HepG2 (cell line): ENCODE data around the gene RBP2. TPM values are rescaled to one million over a fixed set of nuclear protein-coding genes. Genes with fewer than 3 reads are reported as not detected.
A peak's percentile ranks its signal among the peaks of the same experiment; 100 is the strongest.

Experiments
- ATAC-seq: fragments of 200-7000 bp; cut with Tn5 transposase; 3 replicates; pipeline ENCODE4 v1.9.1; 2020; ENCODE audit warnings: mild to moderate bottlenecking, moderate library complexity
- BruUV-seq: library from RNA; stranded (reverse); fragments of 400-500 nt; replicated peaks from 2 replicates; lab custom pipeline; 2021; lab: Mats Ljungman, UMichigan
- CTCF ChIA-PET: fragments of 300-600 bp; formaldehyde crosslinking; extraction: SDS; loops from one replicate; lab custom pipeline; 2021; ENCODE audit warnings: low total read pairs, inconsistent platforms, low intra/inter-chr PET ratio; lab: Yijun Ruan, JAX
- POLR2A ChIA-PET: fragments of 350-600 bp; sonication (Branson Sonifier 250); formaldehyde crosslinking; loops from one replicate; lab custom pipeline; 2020; ENCODE audit warnings: antibody characterized with exemption, inconsistent platforms; lab: Yijun Ruan, JAX
- DNase-seq: peaks from one replicate; pipeline ENCODE4 v3.0.0-alpha.2; 2015; ENCODE audit warnings: low spot score
- FAIRE-seq: peaks from 3 replicates; lab custom pipeline; 2011; peaks lifted over from hg19 to GRCh38; lab: Jason Lieb, UNC
- H2AFZ ChIP-seq: one replicate; pipeline ENCODE4 v1.6.1; 2011; ENCODE audit warnings: low read length, inconsistent platforms
- H3K27ac ChIP-seq: fragments of 300-600 bp; 3 replicates; pipeline ENCODE4 v1.8.0; 2011; ENCODE audit warnings: mixed run types, mild to moderate bottlenecking, mixed read lengths, low read length, inconsistent platforms; ENCODE audit not compliant: insufficient read depth; ENCODE audit errors: extremely low read length
- H3K27me3 ChIP-seq, 2 experiments: fragments of 200-600 bp in 1 of 2; 2 replicates in 1 of 2; 3 replicates in 1 of 2; pipeline versions ENCODE4 v1.6.0 to v1.8.0; 2011; ENCODE audit warnings: low read length in 2 of 2, mild to moderate bottlenecking in 2 of 2, moderate library complexity in 2 of 2, inconsistent platforms in 1 of 2; ENCODE audit not compliant: insufficient read depth in 2 of 2, control insufficient read depth in 1 of 2
- H3K36me3 ChIP-seq, 2 experiments: fragments of 200-600 bp in 1 of 2; replicated peaks in 1 of 2; 2 replicates in 1 of 2; 3 replicates in 1 of 2; pipeline versions ENCODE4 v1.5.1 to v1.8.0; 2011; ENCODE audit warnings: low read length in 2 of 2, inconsistent platforms in 1 of 2; ENCODE audit not compliant: insufficient read depth in 2 of 2, control insufficient read depth in 1 of 2
- H3K4me1 ChIP-seq: 2 replicates; pipeline ENCODE4 v1.5.1; 2012; ENCODE audit warnings: low read length, inconsistent platforms; ENCODE audit not compliant: insufficient read depth
- H3K4me2 ChIP-seq: 2 replicates; pipeline ENCODE4 v1.6.0; 2011; ENCODE audit warnings: low read depth, low read length, inconsistent platforms
- H3K4me3 ChIP-seq, 3 experiments: fragments of 200-600 bp in 1 of 3; sonication (generic), shearing (Covaris generic) in 1 of 3; replicated peaks in 1 of 3; 2 replicates each; pipeline ENCODE4 v1.5.1; 2011 to 2016; ENCODE audit warnings: low read length in 3 of 3, inconsistent platforms in 2 of 3, low read depth in 2 of 3, mild to moderate bottlenecking in 2 of 3, control low read depth in 1 of 3, mixed read lengths in 1 of 3; ENCODE audit not compliant: insufficient read depth in 1 of 3
- H3K79me2 ChIP-seq: one replicate; pipeline ENCODE4 v1.6.1; 2011; ENCODE audit warnings: low read length, inconsistent platforms; ENCODE audit not compliant: insufficient read depth
- H3K9ac ChIP-seq: 2 replicates; pipeline ENCODE4 v1.6.0; 2011; ENCODE audit warnings: mild to moderate bottlenecking, low read depth, low read length, inconsistent platforms; ENCODE audit not compliant: insufficient read depth
- H3K9me3 ChIP-seq: 2 replicates; pipeline ENCODE4 v1.5.1; 2012; ENCODE audit warnings: mild to moderate bottlenecking, low read length
- H4K20me1 ChIP-seq: 2 replicates; pipeline ENCODE4 v1.6.0; 2011; ENCODE audit warnings: inconsistent platforms, mild to moderate bottlenecking, low read length, moderate library complexity; ENCODE audit not compliant: insufficient read depth
- PAXIP1 ChIP-seq: sonication (generic); formaldehyde crosslinking; conservative IDR thresholded peaks from 2 replicates; pipeline ENCODE4 v1.4.0; 2020; ENCODE audit warnings: mild to moderate bottlenecking, missing genetic modification reagents, moderate library complexity
- PRPF4 ChIP-seq: fragments of 200-400 bp; formaldehyde crosslinking; IDR thresholded peaks from 2 replicates; pipeline ENCODE4 v1.6.1; 2016; ENCODE audit warnings: low read length, low read depth; ENCODE audit not compliant: poor library complexity, severe bottlenecking
- TEAD3 ChIP-seq: optimal IDR thresholded peaks from 2 replicates; pipeline ENCODE3; 2016; ENCODE audit warnings: borderline replicate concordance
- WGBS: methylation state at CpG from one replicate; pipeline ENCODE4 v1.1.6; 2017; ENCODE audit warnings: low lambda C conversion rate; 5-methylcytosine and 5-hydroxymethylcytosine counted together
- in situ Hi-C: cut with HindIII; loops from 2 replicates; pipeline ENCODE4 v1.10.0; 2017; ENCODE audit warnings: low pct_unique_long_range_greater_than_20kb; ENCODE audit not compliant: extremely low pct_ligation_motif_present
- intact Hi-C: fragments of 100-400 bp; cut with micrococcal nuclease; formaldehyde crosslinking; loops from one replicate; pipeline ENCODE4 v1.10.0; 2022; ENCODE audit not compliant: unreplicated experiment
- polyA plus RNA-seq, 8 experiments: library from polyadenylated mRNA; depleted of rRNA in 3 of 8; stranded (reverse) in 7 of 8; unstranded in 1 of 8; fragments of >200 nt; fragmentation: Illumina TruSeq in 4 of 8; extraction: Trizol in 4 of 8; gene quantifications; 2 replicates each; pipeline versions ENCODE4 v1.2.1 to v1.2.3, GENCODE V29; 2011 to 2016; ENCODE audit warnings: low read depth in 4 of 8, missing spikeins in 1 of 8, mixed read lengths in 1 of 8; ENCODE audit not compliant: insufficient read depth in 1 of 8
- total RNA-seq, 5 experiments: library from RNA; depleted of rRNA; stranded (reverse); fragments of >200 nt; fragmentation: Illumina TruSeq; extraction: Trizol; gene quantifications; 2 replicates each; pipeline ENCODE4 v1.2.3, GENCODE V29; 2016; ENCODE audit warnings: low read depth in 1 of 5

Gene RBP2
- total and polyA plus RNA-seq, 2 of the 13 experiments (the other 11 are each of a cell fraction or from before 2014, with no cell fraction given) = 0.17 to 2.5 TPM

- TF ChIP-seq PAXIP1 = no peak
Observed at GRCh38 chr3:139480585-139480984, 4.3 kb upstream of the RBP2 start (continued).

GRCh38 chr3:139477710-139478640 is 1.7 kb upstream of the RBP2 start:
- ChIA-PET CTCF (no interaction called here), POLR2A (no interaction called here)
- peak; percentile 70 for ATAC-seq
- no peak overlapping the region for H3K9ac ChIP-seq
- no peaks in the 10 kb centered on the region for H3K27me3 ChIP-seq
- H3K9me3 ChIP-seq = no peaks in the 10 kb centered on the region
- intact Hi-C loops = no loop called here
- no peaks in the 10 kb centered on the region for H3K79me2 ChIP-seq
- no peak overlapping the region; the same call in 1 of the 2 replicates for H3K4me2 ChIP-seq
- TF ChIP-seq PRPF4 (no peak), TEAD3 (peak; percentile 8)
- TF ChIP-seq, all 625 proteins: peak for 1
- H2AFZ ChIP-seq = no peak overlapping the region
- no peaks in the 10 kb centered on the region for H4K20me1 ChIP-seq
- H3K4me3 ChIP-seq = no peak overlapping the region
- no TSS peak for BruUV-seq
- no peak for DNase-seq
- no peak for FAIRE-seq
- 8% methylated on average over 3 of the region's 3 CpGs for WGBS
- H3K4me1 ChIP-seq = peaks cover 24% of the 10 kb centered on the region
- in situ Hi-C loops = no loop called here
- no peaks in the 10 kb centered on the region for H3K36me3 ChIP-seq
- no peak overlapping the region for H3K27ac ChIP-seq
